Colonic mucosa (tissue), 4 donors: ENCODE measurements around the gene TLL1. TPM values are rescaled to one million over a fixed set of nuclear protein-coding genes. Genes with fewer than 3 reads are reported as not detected.

ENCODE experiments used
- DNase-seq: peaks from one replicate; pipeline ENCODE4 v3.0.0-alpha.2; 2020
- H3K27ac ChIP-seq: fragments of 200-600 bp; one replicate; pipeline ENCODE4 v1.8.0; 2021
- H3K27me3 ChIP-seq: fragments of 200-600 bp; one replicate; pipeline ENCODE4 v1.8.0; 2021
- H3K36me3 ChIP-seq: fragments of 200-600 bp; one replicate; pipeline ENCODE4 v1.8.0; 2021
- H3K4me1 ChIP-seq: fragments of 200-600 bp; one replicate; pipeline ENCODE4 v1.8.0; 2021; ENCODE audit warnings: mild to moderate bottlenecking
- H3K4me3 ChIP-seq: fragments of 200-600 bp; one replicate; pipeline ENCODE4 v1.8.0; 2021
- H3K9ac ChIP-seq, 2 donors: one replicate each; pipeline ENCODE4 v1.7.0; 2013; ENCODE audit warnings: control low read depth in 2 of 2, low read depth in 2 of 2, low read length in 2 of 2
- H3K9me3 ChIP-seq: fragments of 200-600 bp; one replicate; pipeline ENCODE4 v1.8.0; 2021
- intact Hi-C: fragments of 100-400 bp; cut with DNase I; formaldehyde crosslinking; loops from one replicate; pipeline ENCODE4 v1.14.1; 2022
- total RNA-seq, 2 donors: library from RNA; stranded (reverse); fragmentation: NEBNext Ultra II Directional in 1 of 2; extraction: Animal tissue kit (Norgen Biotek cat#: 25700) in 1 of 2; gene quantifications; one replicate each; pipeline ENCODE4 v1.2.1, GENCODE V29; 2021
- TF ChIP-seq, protein P1 (sequence below): fragments of 200-600 bp; IDR thresholded peaks from one replicate; pipeline ENCODE4 v1.8.0; 2022; ENCODE audit warnings: antibody characterized with exemption, mild to moderate bottlenecking
- donor health status: healthy.
- donor health status: DM: no; HTN: no; CAD: no.
- donor health status: DM: no; HTN: no; CAD: no.

Gene TLL1
- 1 to 10 TPM; 2.4 to 3.4 TPM for total RNA-seq

DNA sequence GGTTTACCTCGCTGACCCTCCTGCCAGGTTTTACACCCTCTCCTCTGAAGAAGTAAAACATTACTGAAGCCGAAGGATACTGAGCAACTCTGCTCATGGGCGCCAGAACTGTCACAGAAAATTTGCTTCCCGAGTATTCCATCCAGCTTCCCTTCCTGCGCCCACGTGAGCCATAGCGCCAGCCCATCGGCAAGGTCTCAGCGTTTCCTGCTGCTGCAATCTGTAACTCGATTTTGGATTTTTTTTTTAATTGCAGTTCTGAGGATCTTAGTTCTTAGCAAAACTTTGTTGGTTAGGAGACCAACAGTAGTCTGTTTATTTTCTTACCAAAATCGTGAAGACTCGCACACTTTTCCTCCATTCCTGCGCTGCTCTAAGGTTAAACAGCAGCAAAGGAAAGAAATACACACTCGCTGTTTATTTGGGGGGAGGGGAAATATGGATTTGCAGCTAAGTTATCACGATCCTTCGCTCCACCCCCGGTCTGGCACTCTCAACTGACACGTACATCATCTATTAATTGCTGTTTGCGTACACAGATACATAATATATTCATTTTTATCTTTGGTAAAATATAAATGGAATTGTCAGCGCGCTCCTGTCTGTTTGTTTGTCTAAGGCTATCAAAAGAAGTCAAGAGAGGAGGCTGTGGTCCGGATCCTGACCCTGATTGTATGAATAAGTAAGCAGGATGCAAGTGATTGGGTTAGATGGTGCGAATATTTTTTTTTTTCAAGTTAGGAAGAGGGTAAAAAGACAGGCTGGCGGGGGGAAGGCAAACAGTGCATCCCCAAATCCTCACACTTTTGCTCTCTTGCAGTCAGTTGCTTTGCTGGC is at the start of gene TLL1:
TLL1 (plus strand) TSS at position 777 of the 837 bp plus-strand sequence. CDS start 668 bp downstream, outside the sequence.
- peak; percentile 19 for DNase-seq
- Histone ChIP-seq H3K4me1 (no peaks in the 10 kb centered on the region), H3K9me3 (no peaks in the 10 kb centered on the region), H3K27ac (no peak within 1 kb of the TSS), H3K4me3 (peak within 1 kb of the TSS; percentile 30), H3K9ac (no peak within 1 kb of the TSS), H3K27me3 (peaks cover 32% of the 10 kb centered on the region), H3K36me3 (no peaks in the 10 kb centered on the region)
- TF ChIP-seq, protein P1, sequence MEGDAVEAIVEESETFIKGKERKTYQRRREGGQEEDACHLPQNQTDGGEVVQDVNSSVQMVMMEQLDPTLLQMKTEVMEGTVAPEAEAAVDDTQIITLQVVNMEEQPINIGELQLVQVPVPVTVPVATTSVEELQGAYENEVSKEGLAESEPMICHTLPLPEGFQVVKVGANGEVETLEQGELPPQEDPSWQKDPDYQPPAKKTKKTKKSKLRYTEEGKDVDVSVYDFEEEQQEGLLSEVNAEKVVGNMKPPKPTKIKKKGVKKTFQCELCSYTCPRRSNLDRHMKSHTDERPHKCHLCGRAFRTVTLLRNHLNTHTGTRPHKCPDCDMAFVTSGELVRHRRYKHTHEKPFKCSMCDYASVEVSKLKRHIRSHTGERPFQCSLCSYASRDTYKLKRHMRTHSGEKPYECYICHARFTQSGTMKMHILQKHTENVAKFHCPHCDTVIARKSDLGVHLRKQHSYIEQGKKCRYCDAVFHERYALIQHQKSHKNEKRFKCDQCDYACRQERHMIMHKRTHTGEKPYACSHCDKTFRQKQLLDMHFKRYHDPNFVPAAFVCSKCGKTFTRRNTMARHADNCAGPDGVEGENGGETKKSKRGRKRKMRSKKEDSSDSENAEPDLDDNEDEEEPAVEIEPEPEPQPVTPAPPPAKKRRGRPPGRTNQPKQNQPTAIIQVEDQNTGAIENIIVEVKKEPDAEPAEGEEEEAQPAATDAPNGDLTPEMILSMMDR: no peak
- intact Hi-C loops: no loop called here

DNA sequence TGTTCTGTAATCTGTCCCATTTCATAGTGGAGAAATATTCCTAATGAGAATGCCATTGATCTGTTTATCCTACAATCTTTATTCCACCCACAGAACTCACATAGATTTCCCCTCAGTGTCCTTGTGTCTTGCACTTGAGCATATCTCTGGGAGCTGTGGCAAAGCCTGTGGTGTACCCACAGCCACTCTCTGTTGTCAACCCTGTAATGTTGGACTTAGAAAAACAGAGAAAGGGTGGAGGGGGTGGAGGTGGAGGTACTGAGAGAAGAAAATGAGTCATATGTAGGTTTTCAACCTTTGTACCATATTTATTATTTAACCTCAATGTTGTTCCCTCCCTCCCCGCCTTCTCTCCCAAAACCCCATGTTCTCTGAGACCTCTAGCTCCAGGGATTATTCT is 46.9 kb upstream of the TLL1 start:
- no peaks in the 10 kb centered on the region for H3K4me1 ChIP-seq
- H3K9ac ChIP-seq: no peak overlapping the region
- H3K27me3 ChIP-seq: no peaks in the 10 kb centered on the region
- intact Hi-C loops: no loop called here
- H3K36me3 ChIP-seq: no peaks in the 10 kb centered on the region
- no peaks in the 10 kb centered on the region for H3K9me3 ChIP-seq
- TF ChIP-seq, protein P1: no peak
- DNase-seq: no peak
- H3K4me3 ChIP-seq: no peak overlapping the region
- no peak overlapping the region for H3K27ac ChIP-seq

DNA sequence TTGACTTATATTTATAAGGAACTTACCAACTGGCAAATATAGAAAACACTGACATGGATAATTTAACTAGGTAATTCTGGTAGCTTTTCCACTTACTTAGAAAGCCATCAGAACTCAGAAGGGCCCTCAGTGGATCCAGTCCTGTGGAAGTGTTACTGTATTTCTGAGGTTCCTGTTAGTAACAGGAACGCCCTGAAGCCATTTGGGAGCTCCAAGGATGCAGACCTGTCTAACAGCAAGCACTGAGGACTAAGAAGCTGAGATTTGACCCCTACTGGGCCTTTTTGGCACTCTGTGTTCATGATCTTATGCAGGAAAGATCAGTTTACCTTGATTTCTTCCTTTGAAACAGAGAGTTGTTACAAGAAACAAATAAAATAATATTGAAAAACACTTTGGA is 46.0 kb upstream of the TLL1 start:
- Histone ChIP-seq H3K4me3 (no peak overlapping the region), H3K27ac (no peak overlapping the region), H3K9me3 (no peaks in the 10 kb centered on the region), H3K27me3 (no peaks in the 10 kb centered on the region), H3K4me1 (no peaks in the 10 kb centered on the region), H3K9ac (no peak overlapping the region), H3K36me3 (no peaks in the 10 kb centered on the region)
- intact Hi-C loops: no loop called here
- no peak for DNase-seq
- TF ChIP-seq, protein P1: no peak

DNA sequence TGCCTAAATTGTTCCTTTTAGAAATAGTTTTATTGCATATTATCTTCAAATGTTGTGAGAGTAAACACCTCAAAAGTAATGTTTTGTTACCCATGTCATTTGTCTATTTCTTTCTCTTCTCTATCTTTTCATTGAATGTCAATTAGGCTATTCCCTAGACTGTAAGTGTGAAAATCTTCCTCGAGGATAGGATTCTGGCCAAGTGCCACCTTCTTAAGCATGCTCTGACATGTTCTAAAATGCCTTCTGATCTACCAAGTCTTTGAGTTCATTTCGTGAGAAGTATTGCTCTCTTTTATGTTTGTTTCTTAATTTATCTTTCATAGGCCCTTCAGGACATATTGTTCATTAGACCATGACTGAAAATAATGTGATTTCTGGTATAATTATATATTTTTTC is 44.1 kb upstream of the TLL1 start:
- DNase-seq: no peak
- Histone ChIP-seq H3K4me1 (no peaks in the 10 kb centered on the region), H3K27ac (no peak overlapping the region), H3K9ac (no peak overlapping the region), H3K36me3 (no peaks in the 10 kb centered on the region), H3K4me3 (no peak overlapping the region), H3K27me3 (no peaks in the 10 kb centered on the region), H3K9me3 (no peaks in the 10 kb centered on the region)
- TF ChIP-seq, protein P1: no peak
- intact Hi-C loops: no loop called here

DNA sequence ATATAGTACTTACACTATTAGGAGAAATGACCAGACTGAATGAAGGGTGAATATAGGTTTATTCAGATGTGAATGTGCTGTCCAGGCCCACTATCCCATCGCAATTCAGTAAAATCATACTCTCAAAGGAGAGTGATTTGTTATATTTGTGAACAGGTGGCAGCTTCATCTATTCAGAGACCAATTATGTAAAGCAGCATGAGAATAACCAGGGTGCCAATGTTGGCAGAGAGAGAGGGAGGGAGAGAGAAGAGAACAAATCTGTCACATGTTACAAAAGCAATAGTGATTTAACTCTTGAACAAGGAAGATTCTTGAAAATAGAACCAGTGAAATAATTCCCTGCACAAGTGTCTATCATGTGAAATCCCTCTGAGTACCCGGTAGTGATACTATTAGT is 38.9 kb upstream of the TLL1 start:
- Histone ChIP-seq H3K9me3 (no peaks in the 10 kb centered on the region), H3K36me3 (no peaks in the 10 kb centered on the region), H3K27me3 (no peaks in the 10 kb centered on the region), H3K9ac (no peak overlapping the region), H3K4me1 (no peaks in the 10 kb centered on the region), H3K4me3 (no peak overlapping the region), H3K27ac (no peak overlapping the region)
- TF ChIP-seq, protein P1: no peak
- DNase-seq: no peak
- intact Hi-C loops: no loop called here
